Activated gamma-delta T cell (primary cell): ENCODE data around the gene TTC12.

Experiments used
- DNase-seq: peaks from one replicate; lab custom pipeline; 2025; lab: John Stamatoyannopoulos, UW

The TTC12 gene

DNA sequence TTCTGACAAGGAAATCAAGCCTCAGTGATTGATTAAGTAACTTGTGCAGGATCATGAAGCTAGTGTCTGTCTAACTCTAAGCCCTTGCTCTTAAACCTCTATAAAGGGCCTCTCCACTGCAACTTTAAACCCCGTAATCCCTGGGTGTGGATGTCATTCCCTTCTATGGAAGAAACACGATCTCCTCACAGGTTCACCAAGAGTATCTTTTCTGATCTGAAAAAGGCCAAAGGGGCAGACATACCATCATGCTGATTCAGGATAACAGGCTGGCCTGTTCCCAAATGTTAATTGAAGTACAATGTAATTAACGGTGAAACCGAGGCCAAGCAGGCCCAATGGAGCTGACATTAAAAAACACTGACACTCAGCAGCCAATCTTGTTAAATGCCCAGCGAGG is 17.1 kb downstream of the TTC12 start:
- no peak for DNase-seq

- DNase-seq, result no peak
Observed at GRCh38 chr11:113332023-113332422, 17.6 kb downstream of the TTC12 start.

- DNase-seq, result no peak
Observed at GRCh38 chr11:113332638-113333329, 18.4 kb downstream of the TTC12 start.

DNA sequence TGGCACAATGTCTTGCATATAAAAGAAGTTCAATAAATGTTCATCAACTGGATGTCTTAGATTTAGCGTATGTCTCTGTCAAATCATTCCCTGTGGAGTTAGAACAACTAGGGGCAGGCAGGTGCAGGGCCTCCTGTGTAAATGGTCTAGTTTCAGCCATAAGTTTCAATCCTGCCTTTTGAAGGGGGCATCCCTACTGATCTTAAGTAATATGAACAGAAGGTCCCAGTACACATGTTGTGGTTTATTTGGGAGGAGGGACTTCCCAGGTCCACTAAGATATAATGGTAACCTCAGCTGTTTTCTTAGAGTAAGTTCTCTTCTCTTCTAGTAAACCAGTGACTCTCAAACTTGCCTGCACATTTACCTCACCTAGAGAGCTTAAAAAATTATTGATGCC is 19.8 kb downstream of the TTC12 start:
- DNase-seq, result no peak

DNA sequence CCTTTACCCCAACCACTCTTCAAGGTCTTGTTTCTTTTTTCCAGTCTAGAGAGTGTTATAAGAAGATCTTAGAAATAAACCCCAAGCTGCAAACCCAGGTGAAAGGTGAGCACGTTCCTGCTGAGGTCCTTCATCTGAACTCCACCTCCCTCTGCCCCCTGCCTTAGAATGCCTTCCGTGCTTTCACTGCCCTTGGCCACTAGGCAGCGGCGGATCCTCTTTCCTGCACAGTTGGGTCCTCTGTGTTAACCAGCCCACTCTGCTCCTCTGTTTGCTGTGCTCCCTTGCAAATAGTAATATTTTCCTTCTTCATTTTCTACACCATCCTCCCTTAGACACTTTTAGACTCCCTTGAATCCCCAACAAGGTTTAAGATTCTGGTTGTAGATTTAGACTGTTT is 24.3 kb downstream of the TTC12 start:
- DNase-seq, result no peak

- no peak for DNase-seq
Observed at GRCh38 chr11:113339929-113340589, 25.7 kb downstream of the TTC12 start.

- no peak for DNase-seq
Observed at GRCh38 chr11:113341388-113342165, 27.2 kb downstream of the TTC12 start.

GRCh38 chr11:113345978-113346377 is 31.6 kb downstream of the TTC12 start:
- no peak for DNase-seq

GRCh38 chr11:113349528-113349927 is 35.1 kb downstream of the TTC12 start:
- no peak for DNase-seq

- DNase-seq, result no peak
Observed at GRCh38 chr11:113350336-113351067, 36.1 kb downstream of the TTC12 start.

- no peak for DNase-seq
Observed at GRCh38 chr11:113351068-113351450, 36.7 kb downstream of the TTC12 start.

DNA sequence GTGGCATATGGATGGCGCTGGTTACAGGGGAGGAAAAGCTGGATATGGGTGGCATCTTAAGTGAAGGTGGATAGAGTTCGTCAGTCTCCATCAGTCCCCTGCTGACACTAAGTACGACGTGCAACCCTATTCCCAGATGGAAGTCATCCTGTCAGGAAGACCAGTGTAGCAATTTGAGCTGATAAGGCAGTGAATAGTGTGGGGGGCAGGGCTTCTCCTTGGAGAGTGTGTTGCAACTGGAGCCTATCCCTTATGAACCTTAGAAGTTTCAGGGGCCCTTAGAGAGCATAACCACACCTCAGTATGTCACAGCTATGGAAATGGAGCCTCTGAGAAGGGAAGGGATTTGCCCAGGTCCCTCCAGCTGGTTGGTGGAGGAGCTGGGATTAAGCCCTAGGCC is 37.1 kb downstream of the TTC12 start:
- no peak for DNase-seq

DNA sequence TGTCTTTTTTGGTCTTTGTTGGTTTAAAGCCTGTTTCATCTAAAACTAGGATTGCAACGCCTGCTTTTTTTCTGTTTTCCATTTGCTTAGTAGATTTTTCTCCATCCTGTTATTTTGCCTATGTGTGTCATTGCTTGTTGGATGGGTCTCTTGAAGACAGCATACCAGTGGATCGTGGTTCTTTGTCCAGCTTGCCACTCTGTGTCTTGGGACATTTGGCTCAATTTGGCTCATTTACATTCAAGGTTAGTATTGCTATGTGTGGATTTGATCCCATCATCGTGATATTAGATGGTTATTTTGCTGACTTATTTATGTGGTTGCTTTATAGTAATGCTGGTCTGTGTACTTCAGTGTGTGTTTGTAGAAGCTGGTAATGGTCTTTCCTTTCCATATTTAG is 41.8 kb downstream of the TTC12 start:
- no peak for DNase-seq

- no peak for DNase-seq
Observed at GRCh38 chr11:113363406-113363805, 49.0 kb downstream of the TTC12 start.

DNA sequence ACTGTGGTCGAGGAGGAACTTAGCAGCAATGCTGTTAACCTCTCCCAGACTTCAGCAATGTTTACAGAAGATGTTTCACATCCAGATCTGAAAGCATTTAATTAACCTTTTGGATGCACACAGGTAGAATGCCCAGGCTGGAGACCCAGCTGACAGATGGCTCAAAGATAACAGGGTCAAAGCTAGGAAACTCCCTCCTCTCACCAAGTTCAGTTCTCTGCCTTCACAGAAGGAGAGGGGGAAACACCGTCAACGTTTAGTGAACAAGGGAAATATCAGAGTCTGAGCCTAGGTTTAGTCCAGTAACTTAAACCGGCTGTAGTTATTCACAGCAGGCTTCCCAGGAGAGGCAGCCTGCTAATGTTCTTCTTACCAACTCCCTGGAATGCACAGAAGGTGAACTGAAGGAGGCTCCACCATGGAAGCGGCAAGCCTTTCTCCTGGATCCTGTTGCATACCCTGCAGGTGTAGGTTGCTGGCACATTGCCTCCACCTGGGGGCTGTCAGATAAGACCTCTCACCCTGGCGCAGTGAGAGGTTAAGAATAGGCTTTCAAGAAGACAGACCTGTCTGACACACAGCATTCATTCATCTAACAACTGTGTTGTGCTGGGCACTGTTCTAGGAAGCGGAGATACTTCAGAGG is 49.7 kb downstream of the TTC12 start:
- DNase-seq, result no peak

DNA sequence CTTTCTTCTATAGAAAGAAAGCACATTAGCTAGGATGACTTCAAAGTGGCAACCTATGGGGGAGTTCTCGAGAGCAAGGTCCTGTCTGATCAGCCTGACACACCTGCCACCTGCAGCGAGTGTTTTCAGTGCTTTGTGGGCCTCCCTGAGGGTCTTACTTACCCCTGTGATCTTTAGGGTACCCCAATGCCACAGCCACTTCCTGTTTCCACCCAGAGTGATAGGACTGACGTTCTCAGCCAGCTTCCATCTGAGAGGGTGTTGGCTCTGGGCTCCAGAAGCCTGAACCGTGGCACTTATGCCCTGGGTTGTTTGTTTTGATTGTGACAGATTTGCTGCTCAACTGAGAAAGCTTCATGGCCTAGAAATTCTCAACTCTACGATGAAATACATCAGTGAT is 51.5 kb downstream of the TTC12 start:
- no peak for DNase-seq

GRCh38 chr11:113369411-113369810 is 55.0 kb downstream of the TTC12 start:
- DNase-seq, result no peak

GRCh38 chr11:113370634-113371033 is 56.3 kb downstream of the TTC12 start:
- DNase-seq, result no peak

GRCh38 chr11:113372309-113372708 is 57.9 kb downstream of the TTC12 start:
- DNase-seq, result no peak

DNA sequence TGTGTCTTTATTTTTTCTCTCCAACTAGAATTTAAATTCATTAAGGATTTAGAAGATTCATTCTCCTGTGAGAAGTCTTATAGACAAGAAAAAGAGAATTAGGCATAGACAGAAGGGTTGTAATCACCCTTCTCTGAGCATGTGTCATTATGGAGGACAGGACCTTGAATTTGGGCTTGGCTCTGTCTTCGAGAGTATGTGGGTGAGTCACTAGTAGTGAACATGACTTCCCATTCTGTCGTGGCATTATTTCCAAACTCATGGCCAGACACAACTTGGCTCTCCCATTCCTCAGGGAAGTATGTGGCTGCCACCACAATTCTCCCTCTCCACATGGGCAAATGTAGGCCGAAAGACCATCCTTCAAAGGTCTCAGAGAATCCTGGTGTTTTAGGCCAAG is 58.9 kb downstream of the TTC12 start:
- no peak for DNase-seq

GRCh38 chr11:113373981-113374560 is 59.7 kb downstream of the TTC12 start:
- no peak for DNase-seq

GRCh38 chr11:113375402-113375801 is 61.0 kb downstream of the TTC12 start:
- DNase-seq, result no peak
